ENCODE results near the gene DNAJB9.

DNA sequence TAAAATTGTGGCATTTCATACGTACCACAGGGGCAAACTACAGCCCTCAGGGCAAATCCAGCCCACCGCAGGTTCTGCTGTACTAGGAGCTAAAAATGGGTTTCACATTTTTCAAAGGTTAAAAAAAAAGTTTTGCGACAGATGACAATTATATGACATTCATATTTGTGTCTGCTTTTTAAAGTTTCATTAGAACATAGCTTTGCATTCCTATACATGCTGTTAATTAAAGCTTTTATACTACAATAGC is 43.0 kb upstream of the DNAJB9 start:
- TF ChIP-seq, protein P1, sequence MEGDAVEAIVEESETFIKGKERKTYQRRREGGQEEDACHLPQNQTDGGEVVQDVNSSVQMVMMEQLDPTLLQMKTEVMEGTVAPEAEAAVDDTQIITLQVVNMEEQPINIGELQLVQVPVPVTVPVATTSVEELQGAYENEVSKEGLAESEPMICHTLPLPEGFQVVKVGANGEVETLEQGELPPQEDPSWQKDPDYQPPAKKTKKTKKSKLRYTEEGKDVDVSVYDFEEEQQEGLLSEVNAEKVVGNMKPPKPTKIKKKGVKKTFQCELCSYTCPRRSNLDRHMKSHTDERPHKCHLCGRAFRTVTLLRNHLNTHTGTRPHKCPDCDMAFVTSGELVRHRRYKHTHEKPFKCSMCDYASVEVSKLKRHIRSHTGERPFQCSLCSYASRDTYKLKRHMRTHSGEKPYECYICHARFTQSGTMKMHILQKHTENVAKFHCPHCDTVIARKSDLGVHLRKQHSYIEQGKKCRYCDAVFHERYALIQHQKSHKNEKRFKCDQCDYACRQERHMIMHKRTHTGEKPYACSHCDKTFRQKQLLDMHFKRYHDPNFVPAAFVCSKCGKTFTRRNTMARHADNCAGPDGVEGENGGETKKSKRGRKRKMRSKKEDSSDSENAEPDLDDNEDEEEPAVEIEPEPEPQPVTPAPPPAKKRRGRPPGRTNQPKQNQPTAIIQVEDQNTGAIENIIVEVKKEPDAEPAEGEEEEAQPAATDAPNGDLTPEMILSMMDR (conservative IDR thresholded peaks at IDR 0.05 in 1 of 2, IDR thresholded peaks at IDR 0.05 in 1 of 2; ENCODE audit: low read depth in 1 of 2, low read length in 2 of 2) = no peak
- TF ChIP-seq EZH2 (IDR thresholded peaks at IDR 0.05; ENCODE audit: low read length, missing control alignments) = no peak
